Natural killer cell (primary cell): ENCODE results near the gene SMO. TPM values are rescaled to one million over a fixed set of nuclear protein-coding genes. Genes with fewer than 3 reads are reported as not detected.

Experiments used
- ATAC-seq, 3 donors: fragments of 150-1000 bp in 2 of 3; fragments of 200-7000 bp in 1 of 3; cut with Tn5 transposase; 1 replicate in 1 of 3; 2 replicates in 2 of 3; pipeline ENCODE4 v1.10.0; 2021; ENCODE audit warnings: mild to moderate bottlenecking in 2 of 3, moderate library complexity in 2 of 3
- DNase-seq, 2 donors: peaks; one replicate each; pipeline versions ENCODE4 v3.0.0 to v3.0.0-alpha.2; 2013 to 2021; ENCODE audit warnings: mixed read lengths in 1 of 2
- H3K27ac ChIP-seq: one replicate; pipeline ENCODE4 v1.5.1; 2013; ENCODE audit warnings: mild to moderate bottlenecking, low read length
- H3K27me3 ChIP-seq: one replicate; pipeline ENCODE4 v1.6.1; 2013; ENCODE audit warnings: low read length; ENCODE audit not compliant: control insufficient read depth, insufficient read depth
- H3K36me3 ChIP-seq: one replicate; pipeline ENCODE4 v1.6.1; 2013; ENCODE audit warnings: low read length; ENCODE audit not compliant: control insufficient read depth, insufficient read depth
- H3K4me1 ChIP-seq: one replicate; pipeline ENCODE4 v1.6.1; 2013; ENCODE audit warnings: low read length; ENCODE audit not compliant: control insufficient read depth, insufficient read depth
- H3K4me3 ChIP-seq: one replicate; pipeline ENCODE4 v1.5.1; 2013; ENCODE audit warnings: low read length
- H3K9me3 ChIP-seq: one replicate; pipeline ENCODE4 v1.6.1; 2013; ENCODE audit warnings: low read length; ENCODE audit not compliant: control insufficient read depth, insufficient read depth
- H3K27ac Mint-ChIP-seq, 2 donors: one replicate each; pipeline ENCODE4 v1.8.0; 2022; ENCODE audit warnings: mild to moderate bottlenecking in 2 of 2, mixed read lengths in 2 of 2, moderate library complexity in 1 of 2
- H3K27me3 Mint-ChIP-seq, 2 donors: one replicate each; pipeline ENCODE4 v1.8.0; 2022; ENCODE audit warnings: low read depth in 2 of 2, mixed read lengths in 2 of 2
- H3K36me3 Mint-ChIP-seq: one replicate; pipeline ENCODE4 v1.8.0; 2022; ENCODE audit warnings: mixed read lengths
- H3K4me1 Mint-ChIP-seq, 2 donors: one replicate each; pipeline ENCODE4 v1.8.0; 2022; ENCODE audit warnings: mixed read lengths in 2 of 2
- H3K4me3 Mint-ChIP-seq: one replicate; pipeline ENCODE4 v1.8.0; 2022; ENCODE audit warnings: mild to moderate bottlenecking, moderate library complexity, mixed read lengths
- H3K9me3 Mint-ChIP-seq, 2 donors: one replicate each; pipeline ENCODE4 v1.8.0; 2022; ENCODE audit warnings: mixed read lengths in 2 of 2
- WGBS: methylation state at CpG from one replicate; pipeline ENCODE4 v1.1.7; 2013; ENCODE audit warnings: missing lambda C conversion rate; ENCODE audit not compliant: insufficient coverage; 5-methylcytosine and 5-hydroxymethylcytosine counted together
- intact Hi-C: fragments of 100-400 bp; cut with micrococcal nuclease; formaldehyde crosslinking; loops from one replicate; pipeline ENCODE4 v1.14.2; 2022
- total RNA-seq, 4 donors: library from RNA; stranded (reverse); fragments of 120-200 nt in 1 of 4; gene quantifications; one replicate each; pipeline versions ENCODE4 v1.2.3 to v1.2.4, GENCODE V29; 2013 to 2022
- TF ChIP-seq, protein P1 (sequence below): fragments of 200-600 bp; IDR thresholded peaks from one replicate; pipeline ENCODE4 v1.8.0; 2022; ENCODE audit warnings: antibody characterized with exemption

SMO gene
- total RNA-seq, 3 donors from 2014 or later (not counting 1 experiment from before 2014, with no cell fraction given), result 0.09 to 0.50 (median 0.50) TPM

DNA sequence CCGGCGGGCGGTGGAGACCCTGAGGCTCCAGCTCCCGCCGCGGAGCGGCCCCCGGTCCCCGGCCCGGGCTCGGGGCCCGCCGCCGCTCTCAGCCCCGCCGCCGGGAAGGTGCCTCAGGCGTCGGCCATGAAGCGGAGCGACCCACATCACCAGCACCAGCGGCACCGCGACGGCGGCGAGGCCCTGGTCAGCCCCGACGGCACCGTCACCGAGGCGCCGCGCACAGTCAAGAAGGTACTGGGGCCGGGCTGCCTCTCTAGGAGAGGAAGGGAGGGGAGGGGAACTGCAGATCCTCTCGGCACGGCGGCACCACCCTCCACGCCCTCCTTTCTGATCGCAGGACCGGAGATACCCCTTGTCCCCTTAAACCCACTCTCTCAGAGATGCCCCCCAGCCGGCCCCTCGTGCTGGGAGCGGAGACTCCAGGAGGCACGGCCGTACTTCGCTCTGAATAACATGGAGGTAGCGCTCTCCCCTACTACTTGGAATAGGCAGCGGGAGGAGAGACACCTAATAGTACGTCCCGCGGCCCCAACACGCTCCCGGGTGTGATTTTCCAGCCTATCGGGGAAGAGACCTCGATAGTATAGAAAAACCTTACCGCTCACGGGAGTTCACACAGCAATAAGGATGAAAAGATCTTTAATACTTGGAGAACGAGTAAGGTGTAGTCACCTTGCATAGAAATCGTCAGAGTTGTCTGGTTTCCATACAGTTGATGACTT is 36.9 kb downstream of the SMO start:
- H3K4me1 ChIP-seq, result peaks cover 6% of the 10 kb centered on the region
- Mint-ChIP-seq H3K27me3 (no peaks in the 10 kb centered on the region), H3K9me3 (no peaks in the 10 kb centered on the region), H3K4me1 (peaks cover 21% of the 10 kb centered on the region in 2 donors), H3K4me3 (peak overlapping the region; percentile 99), H3K36me3 (no peaks in the 10 kb centered on the region), H3K27ac (peak overlapping the region; percentile 70 to 98)
- peak overlapping the region; percentile 46 for H3K4me3 ChIP-seq
- no peaks in the 10 kb centered on the region for H3K9me3 ChIP-seq
- H3K27me3 ChIP-seq, result no peaks in the 10 kb centered on the region
- intact Hi-C loops, result no loop called here
- under 1% methylated on average over 57 of the region's 60 CpGs for WGBS
- no peaks in the 10 kb centered on the region for H3K36me3 ChIP-seq
- DNase-seq (peak in 1 of 2 donors; percentile 72), ATAC-seq (peak; percentile 34 to 53 (median 38))
- peak overlapping the region; percentile 31 for H3K27ac ChIP-seq
- TF ChIP-seq, protein P1, sequence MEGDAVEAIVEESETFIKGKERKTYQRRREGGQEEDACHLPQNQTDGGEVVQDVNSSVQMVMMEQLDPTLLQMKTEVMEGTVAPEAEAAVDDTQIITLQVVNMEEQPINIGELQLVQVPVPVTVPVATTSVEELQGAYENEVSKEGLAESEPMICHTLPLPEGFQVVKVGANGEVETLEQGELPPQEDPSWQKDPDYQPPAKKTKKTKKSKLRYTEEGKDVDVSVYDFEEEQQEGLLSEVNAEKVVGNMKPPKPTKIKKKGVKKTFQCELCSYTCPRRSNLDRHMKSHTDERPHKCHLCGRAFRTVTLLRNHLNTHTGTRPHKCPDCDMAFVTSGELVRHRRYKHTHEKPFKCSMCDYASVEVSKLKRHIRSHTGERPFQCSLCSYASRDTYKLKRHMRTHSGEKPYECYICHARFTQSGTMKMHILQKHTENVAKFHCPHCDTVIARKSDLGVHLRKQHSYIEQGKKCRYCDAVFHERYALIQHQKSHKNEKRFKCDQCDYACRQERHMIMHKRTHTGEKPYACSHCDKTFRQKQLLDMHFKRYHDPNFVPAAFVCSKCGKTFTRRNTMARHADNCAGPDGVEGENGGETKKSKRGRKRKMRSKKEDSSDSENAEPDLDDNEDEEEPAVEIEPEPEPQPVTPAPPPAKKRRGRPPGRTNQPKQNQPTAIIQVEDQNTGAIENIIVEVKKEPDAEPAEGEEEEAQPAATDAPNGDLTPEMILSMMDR, result no peak

DNA sequence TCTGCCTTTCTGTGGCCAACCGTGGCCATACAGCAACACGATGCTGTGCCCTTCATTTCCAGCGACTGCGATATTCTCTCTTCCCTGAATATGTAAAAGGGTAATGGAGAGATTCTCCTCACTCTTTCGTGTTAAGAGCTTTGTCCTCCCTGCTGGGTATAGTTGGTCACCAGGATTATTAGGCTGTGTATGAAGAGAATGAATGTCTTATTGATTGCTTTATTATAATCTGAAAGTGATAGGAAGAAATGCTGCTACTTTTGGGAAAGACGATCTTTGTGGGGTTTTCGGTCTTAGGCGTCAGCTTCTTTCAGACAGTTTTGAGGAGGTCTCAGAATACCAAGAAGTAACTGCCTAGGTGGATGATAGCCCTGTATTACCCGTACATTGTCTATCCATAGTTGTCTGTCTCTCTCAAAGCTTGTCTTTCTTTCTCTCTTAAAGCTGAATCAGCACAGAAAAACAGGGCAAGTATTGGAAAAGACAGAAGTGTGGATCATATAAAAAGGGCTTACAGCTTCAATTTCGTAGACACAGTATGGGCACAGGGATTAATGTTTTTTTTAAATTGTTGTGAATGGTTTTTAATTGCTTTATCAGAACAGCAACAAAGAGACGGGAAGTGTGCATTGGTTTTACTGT is 37.6 kb downstream of the SMO start:
- no peaks in the 10 kb centered on the region for H3K27me3 Mint-ChIP-seq
- peak overlapping the region; percentile 90 for H3K4me3 Mint-ChIP-seq
- WGBS, result 35% methylated on average over 11 of the region's 11 CpGs
- H3K27ac Mint-ChIP-seq, result peak overlapping the region; percentile 70 to 98
- ATAC-seq, result no peak
- no peaks in the 10 kb centered on the region for H3K36me3 ChIP-seq
- no peak for DNase-seq
- intact Hi-C loops, result no loop called here
- H3K9me3 ChIP-seq, result no peaks in the 10 kb centered on the region
- TF ChIP-seq, protein P1, result no peak
- H3K4me3 ChIP-seq, result peak overlapping the region; percentile 46
- no peaks in the 10 kb centered on the region for H3K36me3 Mint-ChIP-seq
- peaks cover 21% of the 10 kb centered on the region in 2 donors for H3K4me1 Mint-ChIP-seq
- no peaks in the 10 kb centered on the region for H3K27me3 ChIP-seq
- H3K9me3 Mint-ChIP-seq, result no peaks in the 10 kb centered on the region
- H3K4me1 ChIP-seq, result peaks cover 6% of the 10 kb centered on the region
- no peak overlapping the region for H3K27ac ChIP-seq

DNA sequence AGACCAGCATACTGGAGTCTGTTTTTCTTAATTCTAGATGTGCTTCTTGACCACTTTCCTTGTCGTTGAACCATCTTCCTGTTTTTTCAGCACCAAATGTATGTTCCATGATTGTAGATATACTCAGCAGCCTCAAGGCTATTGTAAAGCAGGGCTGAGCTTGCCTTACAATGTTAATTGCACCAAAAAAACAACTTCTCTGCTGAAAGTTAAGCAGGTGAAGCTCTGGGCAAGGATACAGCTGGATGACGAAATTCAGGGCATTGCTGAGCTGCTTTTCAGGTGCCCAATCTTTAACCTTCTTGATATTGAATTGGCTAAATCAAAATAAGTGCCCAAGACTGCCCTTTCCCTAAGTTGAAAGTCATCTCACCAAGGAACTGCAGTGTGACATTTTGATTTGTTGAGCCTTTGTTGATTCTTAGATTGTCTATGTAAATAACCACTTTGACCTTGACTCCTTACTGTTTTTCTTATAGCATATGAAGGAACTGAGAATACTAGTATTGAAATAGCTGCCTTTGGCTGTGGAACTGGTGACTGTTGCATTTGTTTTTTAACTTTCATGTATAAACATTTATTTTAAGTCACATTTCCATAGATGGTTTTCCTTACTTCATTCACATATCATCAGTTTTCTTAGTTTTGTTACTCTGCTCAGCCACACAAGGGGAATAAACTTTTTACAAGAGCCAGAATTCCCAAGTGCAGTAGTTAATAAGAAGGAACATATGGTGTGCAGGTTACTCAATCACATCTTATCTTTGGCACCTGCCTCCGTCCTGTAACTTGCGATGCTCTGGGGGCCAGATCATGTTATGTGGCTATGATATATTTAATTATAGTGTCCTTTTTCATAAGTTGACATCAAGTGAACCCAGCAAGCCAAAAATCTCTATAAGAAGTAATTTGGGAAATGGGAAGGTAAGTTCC is 39.5 kb downstream of the SMO start:
- no peak overlapping the region for H3K27ac ChIP-seq
- no peaks in the 10 kb centered on the region for H3K36me3 ChIP-seq
- WGBS, result 80% methylated on average over 2 of the region's 4 CpGs
- no peaks in the 10 kb centered on the region for H3K27me3 ChIP-seq
- H3K4me1 ChIP-seq, result peaks cover 6% of the 10 kb centered on the region
- no peaks in the 10 kb centered on the region for H3K27me3 Mint-ChIP-seq
- H3K9me3 ChIP-seq, result no peaks in the 10 kb centered on the region
- TF ChIP-seq, protein P1, result no peak
- no peaks in the 10 kb centered on the region for H3K9me3 Mint-ChIP-seq
- peak overlapping the region; percentile 13 for H3K4me3 Mint-ChIP-seq
- no peak overlapping the region for H3K4me3 ChIP-seq
- intact Hi-C loops, result no loop called here
- no peak for ATAC-seq
- H3K4me1 Mint-ChIP-seq, result peaks cover 21 to 27% of the 10 kb centered on the region in 2 donors
- no peak for DNase-seq
- H3K36me3 Mint-ChIP-seq, result no peaks in the 10 kb centered on the region
- no peak overlapping the region for H3K27ac Mint-ChIP-seq
